ENCODE results near the gene MANSC1. TPM values are rescaled to one million over a fixed set of nuclear protein-coding genes. Genes with fewer than 3 reads are reported as not detected.

MANSC1 gene
- total RNA-seq, 4 donors from 2014 or later: 5.1 to 34.4 (median 16.9) TPM

- Histone ChIP-seq H3K27me3 (no peaks in the 10 kb centered on the region), H3K4me3 (no peak overlapping the region), H3K4me1 (peaks cover 0 to 5% of the 10 kb centered on the region in 2 donors), H3K36me3 (no peaks in the 10 kb centered on the region), H3K9me3 (no peaks in the 10 kb centered on the region), H3K27ac (peak overlapping the region; percentile 71 to 87)
- intact Hi-C loops (cut with DNase I; ENCODE audit: low total_unique reads): no loop called here
- peak; percentile 34 to 72 for DNase-seq
- no peak for TF ChIP-seq POLR2A (IDR thresholded peaks at IDR 0.05)
- no peak for TF ChIP-seq CTCF (IDR thresholded peaks at IDR 0.05)
Observed at GRCh38 chr12:12333407-12334366, 16.4 kb downstream of the MANSC1 start.

DNA sequence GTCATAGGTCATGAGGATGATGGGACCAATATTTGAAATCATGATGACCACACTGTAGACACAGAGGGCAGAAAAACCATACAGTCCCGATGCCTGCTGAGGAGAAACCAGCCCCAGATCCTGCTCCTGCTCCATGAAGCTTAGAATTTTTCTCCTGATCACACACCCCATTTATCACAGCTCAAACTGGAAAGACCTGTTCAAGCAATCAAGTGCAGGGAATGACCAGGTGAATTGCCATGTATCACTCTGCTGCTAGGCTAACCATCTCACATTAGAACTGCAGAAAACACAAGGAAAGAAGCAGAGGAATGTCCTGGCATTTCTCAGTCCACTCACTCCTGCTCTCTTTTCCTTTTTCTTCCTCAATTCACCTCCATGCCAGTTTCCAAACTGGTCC, 18.1 kb downstream of the MANSC1 start:
- no peak for TF ChIP-seq CTCF (IDR thresholded peaks at IDR 0.05)
- no peak for TF ChIP-seq POLR2A (IDR thresholded peaks at IDR 0.05)
- peak overlapping the region; percentile 71 to 87 for H3K27ac ChIP-seq
- H3K36me3 ChIP-seq: no peaks in the 10 kb centered on the region
- H3K9me3 ChIP-seq: no peaks in the 10 kb centered on the region
- no peaks in the 10 kb centered on the region for H3K27me3 ChIP-seq
- DNase-seq: no peak
- no peak overlapping the region for H3K4me3 ChIP-seq
- H3K4me1 ChIP-seq: peaks cover 0 to 5% of the 10 kb centered on the region in 2 donors
- intact Hi-C loops (cut with DNase I; ENCODE audit: low total_unique reads): no loop called here

DNA sequence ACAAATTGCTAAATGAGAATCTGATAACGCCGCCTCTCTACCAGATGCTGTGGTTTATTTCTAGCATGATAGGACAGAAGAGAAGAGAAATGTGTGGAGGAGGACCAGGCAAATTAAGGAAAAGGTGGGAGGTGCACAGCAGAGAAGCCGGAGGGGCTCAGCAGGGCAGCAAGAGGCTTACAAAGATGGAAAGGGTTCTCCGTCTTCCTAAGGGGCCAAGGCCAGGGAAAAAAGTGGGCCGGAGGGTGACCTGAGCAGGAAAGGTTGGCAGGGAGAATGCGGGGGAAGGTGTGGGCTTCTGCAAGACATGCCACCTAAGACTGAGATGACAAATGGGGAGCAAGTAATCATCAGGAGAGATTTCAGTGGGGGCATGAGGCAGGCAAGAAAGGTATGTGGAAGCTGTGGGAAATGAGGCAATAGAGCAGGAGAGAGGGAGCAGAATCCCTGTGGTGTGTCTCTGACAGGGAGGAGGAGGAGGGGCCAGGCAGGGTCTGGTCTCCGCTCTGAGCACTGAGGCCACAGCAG, 18.7 kb downstream of the MANSC1 start:
- H3K4me1 ChIP-seq: peaks cover 0 to 5% of the 10 kb centered on the region in 2 donors
- no peaks in the 10 kb centered on the region for H3K36me3 ChIP-seq
- H3K4me3 ChIP-seq: no peak overlapping the region
- H3K9me3 ChIP-seq: no peaks in the 10 kb centered on the region
- TF ChIP-seq CTCF (IDR thresholded peaks at IDR 0.05): no peak
- peak; percentile 56 to 64 for DNase-seq
- peak overlapping the region; percentile 71 to 87 for H3K27ac ChIP-seq
- intact Hi-C loops (cut with DNase I; ENCODE audit: low total_unique reads): no loop called here
- no peaks in the 10 kb centered on the region for H3K27me3 ChIP-seq

DNA sequence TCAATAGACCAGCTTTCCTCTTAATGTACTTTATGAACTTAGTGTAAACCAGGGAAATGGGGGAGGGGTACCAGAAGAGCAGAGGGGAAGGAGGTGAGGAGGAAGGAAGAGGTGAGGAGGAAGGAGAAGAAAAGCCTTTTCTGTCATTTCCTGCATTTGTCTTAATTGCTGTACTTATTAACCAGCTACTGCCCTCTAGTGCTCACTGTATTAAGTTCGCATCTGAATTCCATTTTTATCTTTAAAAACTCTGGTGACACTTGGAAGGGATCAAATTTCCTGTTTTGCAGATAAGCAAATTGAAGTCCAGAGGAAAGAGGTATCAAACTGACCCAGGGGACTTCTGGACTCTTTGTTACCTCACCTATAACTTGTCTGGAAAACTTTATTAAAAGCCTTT, 22.2 kb downstream of the MANSC1 start:
- intact Hi-C loops (cut with DNase I; ENCODE audit: low total_unique reads): no loop called here
- Histone ChIP-seq H3K4me1 (peaks cover 0 to 5% of the 10 kb centered on the region in 2 donors), H3K4me3 (no peak overlapping the region), H3K27me3 (no peaks in the 10 kb centered on the region), H3K27ac (peak overlapping the region; percentile 71 to 87), H3K9me3 (no peaks in the 10 kb centered on the region), H3K36me3 (no peaks in the 10 kb centered on the region)
- peak in 1 of 2 donors; percentile 8 for DNase-seq
- TF ChIP-seq POLR2A (IDR thresholded peaks at IDR 0.05) (no peak), CTCF (IDR thresholded peaks at IDR 0.05) (peak; percentile 61 to 76 (median 68))

- peak in 1 of 2 donors; percentile 5 for DNase-seq
- Histone ChIP-seq H3K27ac (no peak overlapping the region), H3K4me1 (no peaks in the 10 kb centered on the region), H3K4me3 (no peak overlapping the region), H3K36me3 (no peaks in the 10 kb centered on the region), H3K27me3 (no peaks in the 10 kb centered on the region), H3K9me3 (no peaks in the 10 kb centered on the region)
- intact Hi-C loops (cut with DNase I; ENCODE audit: low total_unique reads): no loop called here
- TF ChIP-seq CTCF (IDR thresholded peaks at IDR 0.05) (no peak), POLR2A (IDR thresholded peaks at IDR 0.05) (no peak)
Observed at GRCh38 chr12:12326262-12326661, 23.8 kb downstream of the MANSC1 start.

All from uterus (tissue), 4 donors.